Measurements from ENCODE around the gene CEP112. TPM values are rescaled to one million over a fixed set of nuclear protein-coding genes. Genes with fewer than 3 reads are reported as not detected.

CEP112 gene
- polyA plus RNA-seq, 1 donor (not counting 4 experiments of a cell fraction or from before 2014, with no cell fraction given) = 2.6 TPM

GRCh38 chr17:65609286-65609685 is 582.6 kb downstream of the CEP112 start:
- H3K27me3 ChIP-seq (ENCODE audit: control insufficient read depth, extremely low read depth, insufficient read depth, low read length) = no peaks in the 10 kb centered on the region
- FAIRE-seq (no peak), DNase-seq (ENCODE audit: low read depth, low spot score) (no peak)
- no peak for TF ChIP-seq CTCF (optimal IDR thresholded peaks at IDR 0.05 in 1 of 3, IDR thresholded peaks at IDR 0.05 in 1 of 3, conservative IDR thresholded peaks at IDR 0.05 in 1 of 3; ENCODE audit: extremely low read depth in 1 of 3, insufficient read depth in 2 of 3, low read length in 3 of 3)
- TF ChIP-seq EZH2 (IDR thresholded peaks at IDR 0.05; ENCODE audit: low read length) = no peak
- no peaks in the 10 kb centered on the region for H3K36me3 ChIP-seq (ENCODE audit: control insufficient read depth in 2 of 2, extremely low read depth in 1 of 2, insufficient read depth in 2 of 2, low read length in 2 of 2)
- no peak overlapping the region for H2AFZ ChIP-seq (ENCODE audit: control insufficient read depth, low read length)
- no peaks in the 10 kb centered on the region for H3K9me1 ChIP-seq (ENCODE audit: control insufficient read depth, extremely low read depth, insufficient read depth, low read length)
- no peaks in the 10 kb centered on the region for H3K79me2 ChIP-seq (ENCODE audit: control insufficient read depth, insufficient read depth, low read length)
- no peaks in the 10 kb centered on the region for H3K4me1 ChIP-seq (ENCODE audit: control insufficient read depth, extremely low read depth, insufficient read depth, low read length)
- H3K4me3 ChIP-seq (ENCODE audit: control insufficient read depth in 2 of 3, extremely low read depth in 1 of 3, insufficient read depth in 2 of 3, low read depth in 1 of 3, low read length in 3 of 3) = no peak overlapping the region
- no peak overlapping the region for H3K9ac ChIP-seq (ENCODE audit: control insufficient read depth, extremely low read depth, insufficient read depth, low read length)
- H3K27ac ChIP-seq (ENCODE audit: control insufficient read depth, insufficient read depth, low read length) = no peak overlapping the region
- no peaks in the 10 kb centered on the region for H3K9me3 ChIP-seq (ENCODE audit: control insufficient read depth, low read depth, low read length)
- H4K20me1 ChIP-seq (ENCODE audit: control insufficient read depth, extremely low read depth, insufficient read depth, low read length) = no peaks in the 10 kb centered on the region
- no peak overlapping the region for H3K4me2 ChIP-seq (ENCODE audit: control insufficient read depth, extremely low read depth, insufficient read depth, low read depth, low read length)
- dilution Hi-C loops (cut with MboI; ENCODE audit: extremely low pct_ligation_motif_present, low sequenced_read_pairs) = no loop called here

GRCh38 chr17:65604070-65604469 is 587.9 kb downstream of the CEP112 start:
- H3K4me3 ChIP-seq (ENCODE audit: control insufficient read depth in 2 of 3, extremely low read depth in 1 of 3, insufficient read depth in 2 of 3, low read depth in 1 of 3, low read length in 3 of 3) = no peak overlapping the region
- dilution Hi-C loops (cut with MboI; ENCODE audit: extremely low pct_ligation_motif_present, low sequenced_read_pairs) = no loop called here
- H3K9me3 ChIP-seq (ENCODE audit: control insufficient read depth, low read depth, low read length) = no peaks in the 10 kb centered on the region
- H3K9me1 ChIP-seq (ENCODE audit: control insufficient read depth, extremely low read depth, insufficient read depth, low read length) = no peaks in the 10 kb centered on the region
- H4K20me1 ChIP-seq (ENCODE audit: control insufficient read depth, extremely low read depth, insufficient read depth, low read length) = no peaks in the 10 kb centered on the region
- no peaks in the 10 kb centered on the region for H3K36me3 ChIP-seq (ENCODE audit: control insufficient read depth in 2 of 2, extremely low read depth in 1 of 2, insufficient read depth in 2 of 2, low read length in 2 of 2)
- H3K27me3 ChIP-seq (ENCODE audit: control insufficient read depth, extremely low read depth, insufficient read depth, low read length) = no peaks in the 10 kb centered on the region
- H2AFZ ChIP-seq (ENCODE audit: control insufficient read depth, low read length) = no peak overlapping the region
- no peak for FAIRE-seq
- H3K4me2 ChIP-seq (ENCODE audit: control insufficient read depth, extremely low read depth, insufficient read depth, low read depth, low read length) = no peak overlapping the region
- H3K9ac ChIP-seq (ENCODE audit: control insufficient read depth, extremely low read depth, insufficient read depth, low read length) = no peak overlapping the region
- no peak for TF ChIP-seq CTCF (optimal IDR thresholded peaks at IDR 0.05 in 1 of 3, IDR thresholded peaks at IDR 0.05 in 1 of 3, conservative IDR thresholded peaks at IDR 0.05 in 1 of 3; ENCODE audit: extremely low read depth in 1 of 3, insufficient read depth in 2 of 3, low read length in 3 of 3)
- no peak for TF ChIP-seq EZH2 (IDR thresholded peaks at IDR 0.05; ENCODE audit: low read length)
- H3K79me2 ChIP-seq (ENCODE audit: control insufficient read depth, insufficient read depth, low read length) = no peaks in the 10 kb centered on the region
- H3K4me1 ChIP-seq (ENCODE audit: control insufficient read depth, extremely low read depth, insufficient read depth, low read length) = no peaks in the 10 kb centered on the region
- DNase-seq (ENCODE audit: low read depth, low spot score) = no peak
- no peak overlapping the region for H3K27ac ChIP-seq (ENCODE audit: control insufficient read depth, insufficient read depth, low read length)

Data from keratinocyte (primary cell).